ENCODE data around the gene AR.

DNA sequence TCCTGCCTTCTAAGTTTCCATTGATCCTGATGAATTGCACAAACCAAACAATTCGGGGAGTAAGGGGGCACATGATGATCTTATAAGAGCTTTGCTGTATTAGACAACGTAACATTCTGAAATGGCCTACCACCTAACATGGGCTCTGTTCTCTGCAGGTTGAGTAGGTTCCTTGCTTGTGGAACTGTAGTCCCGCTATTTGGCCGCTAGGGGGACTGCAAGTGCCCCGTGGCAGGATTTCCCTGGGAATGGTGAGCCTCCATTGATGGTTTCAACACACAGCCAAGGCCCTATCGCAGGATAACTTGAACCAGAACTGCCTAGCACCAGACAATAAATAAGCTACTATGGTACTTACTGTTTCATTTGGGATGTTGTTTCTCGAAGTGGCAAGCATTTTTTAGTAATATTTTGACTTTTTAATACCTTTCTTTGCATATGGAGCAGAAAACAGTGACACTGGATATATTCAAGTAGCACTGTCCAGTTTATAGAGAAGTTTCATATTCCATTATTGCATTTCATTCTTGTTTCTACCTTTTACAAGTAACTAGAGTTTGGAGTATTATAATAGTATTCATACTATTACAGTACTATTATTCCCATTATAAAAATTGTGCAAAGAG is 11.9 kb downstream of the AR start:
- TF ChIP-seq POLR2A (IDR thresholded peaks at IDR 0.05; ENCODE audit: low read depth, low read length) (no peak), POLR2AphosphoS5 (IDR thresholded peaks at IDR 0.05; ENCODE audit: low read length) (no peak), HDAC6 (IDR thresholded peaks at IDR 0.05; ENCODE audit: unreplicated experiment) (no peak)
- TF ChIP-seq, protein P1, sequence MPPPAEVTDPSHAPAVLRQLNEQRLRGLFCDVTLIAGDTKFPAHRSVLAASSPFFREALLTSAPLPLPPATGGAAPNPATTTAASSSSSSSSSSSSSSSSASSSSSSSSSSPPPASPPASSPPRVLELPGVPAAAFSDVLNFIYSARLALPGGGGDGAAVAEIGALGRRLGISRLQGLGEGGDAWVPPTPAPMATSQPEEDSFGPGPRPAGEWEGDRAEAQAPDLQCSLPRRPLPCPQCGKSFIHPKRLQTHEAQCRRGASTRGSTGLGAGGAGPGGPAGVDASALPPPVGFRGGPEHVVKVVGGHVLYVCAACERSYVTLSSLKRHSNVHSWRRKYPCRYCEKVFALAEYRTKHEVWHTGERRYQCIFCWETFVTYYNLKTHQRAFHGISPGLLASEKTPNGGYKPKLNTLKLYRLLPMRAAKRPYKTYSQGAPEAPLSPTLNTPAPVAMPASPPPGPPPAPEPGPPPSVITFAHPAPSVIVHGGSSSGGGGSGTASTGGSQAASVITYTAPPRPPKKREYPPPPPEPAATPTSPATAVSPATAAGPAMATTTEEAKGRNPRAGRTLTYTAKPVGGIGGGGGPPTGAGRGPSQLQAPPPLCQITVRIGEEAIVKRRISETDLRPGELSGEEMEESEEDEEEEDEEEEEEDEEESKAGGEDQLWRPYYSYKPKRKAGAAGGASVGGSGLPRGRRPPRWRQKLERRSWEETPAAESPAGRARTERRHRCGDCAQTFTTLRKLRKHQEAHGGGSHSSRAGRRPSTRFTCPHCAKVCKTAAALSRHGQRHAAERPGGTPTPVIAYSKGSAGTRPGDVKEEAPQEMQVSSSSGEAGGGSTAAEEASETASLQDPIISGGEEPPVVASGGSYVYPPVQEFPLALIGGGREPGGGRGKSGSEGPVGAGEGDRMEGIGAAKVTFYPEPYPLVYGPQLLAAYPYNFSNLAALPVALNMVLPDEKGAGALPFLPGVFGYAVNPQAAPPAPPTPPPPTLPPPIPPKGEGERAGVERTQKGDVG (CRISPR knock-in tag; IDR thresholded peaks at IDR 0.05): no peak

Data from GM12878 (cell line).